Neural cell (in vitro differentiated cells): ENCODE data around the gene TCOF1.

ENCODE experiments used
- CTCF ChIP-seq: fragments of 450-650 bp; IDR thresholded peaks from 2 replicates; pipeline ENCODE4 v1.5.1; 2014; ENCODE audit warnings: antibody characterized with exemption, mild to moderate bottlenecking, moderate library complexity; ENCODE audit not compliant: poor library complexity, severe bottlenecking
- EP300 ChIP-seq: fragments of 450-650 bp; conservative IDR thresholded peaks from 2 replicates; pipeline ENCODE4 v1.6.1; 2014; ENCODE audit warnings: antibody characterized with exemption, mild to moderate bottlenecking, moderate library complexity; ENCODE audit not compliant: poor library complexity, severe bottlenecking
- MXI1 ChIP-seq: fragments of 450-650 bp; conservative IDR thresholded peaks from 2 replicates; pipeline ENCODE4 v1.6.1; 2014; ENCODE audit warnings: antibody characterized with exemption, mild to moderate bottlenecking; ENCODE audit not compliant: poor library complexity, severe bottlenecking
- POLR2AphosphoS5 ChIP-seq: IDR thresholded peaks from 2 replicates; pipeline ENCODE4 v1.6.1; 2012
- RAD21 ChIP-seq: fragments of 450-650 bp; conservative IDR thresholded peaks from 2 replicates; pipeline ENCODE4 v1.6.1; 2014; ENCODE audit warnings: antibody characterized with exemption, mild to moderate bottlenecking, moderate library complexity

- TF ChIP-seq CTCF, result no peak
- no peak for TF ChIP-seq MXI1
- TF ChIP-seq RAD21, result no peak
- TF ChIP-seq POLR2AphosphoS5, result no peak
- TF ChIP-seq EP300, result no peak
These were observed 84.6 kb downstream of the TCOF1 start for GRCh38 chr5:150441813-150442698.
